HepG2 (cell line): ENCODE data around the gene PRDM8. TPM values are rescaled to one million over a fixed set of nuclear protein-coding genes. Genes with fewer than 3 reads are reported as not detected.

ENCODE experiments used
- ATAC-seq: fragments of 200-7000 bp; cut with Tn5 transposase; 3 replicates; pipeline ENCODE4 v1.9.1; 2020; ENCODE audit warnings: mild to moderate bottlenecking, moderate library complexity
- BruUV-seq: library from RNA; stranded (reverse); fragments of 400-500 nt; replicated peaks from 2 replicates; lab custom pipeline; 2021; lab: Mats Ljungman, UMichigan
- CTCF ChIA-PET: fragments of 300-600 bp; formaldehyde crosslinking; extraction: SDS; loops from one replicate; lab custom pipeline; 2021; ENCODE audit warnings: low total read pairs, inconsistent platforms, low intra/inter-chr PET ratio; lab: Yijun Ruan, JAX
- POLR2A ChIA-PET: fragments of 350-600 bp; sonication (Branson Sonifier 250); formaldehyde crosslinking; loops from one replicate; lab custom pipeline; 2020; ENCODE audit warnings: antibody characterized with exemption, inconsistent platforms; lab: Yijun Ruan, JAX
- DNase-seq: peaks from one replicate; pipeline ENCODE4 v3.0.0-alpha.2; 2015; ENCODE audit warnings: low spot score
- FAIRE-seq: peaks from 3 replicates; lab custom pipeline; 2011; peaks lifted over from hg19 to GRCh38; lab: Jason Lieb, UNC
- H2AFZ ChIP-seq: one replicate; pipeline ENCODE4 v1.6.1; 2011; ENCODE audit warnings: low read length, inconsistent platforms
- H3K27ac ChIP-seq: fragments of 300-600 bp; 3 replicates; pipeline ENCODE4 v1.8.0; 2011; ENCODE audit warnings: mixed run types, mild to moderate bottlenecking, mixed read lengths, low read length, inconsistent platforms; ENCODE audit not compliant: insufficient read depth; ENCODE audit errors: extremely low read length
- H3K27me3 ChIP-seq, 2 experiments: fragments of 200-600 bp in 1 of 2; 2 replicates in 1 of 2; 3 replicates in 1 of 2; pipeline versions ENCODE4 v1.6.0 to v1.8.0; 2011; ENCODE audit warnings: low read length in 2 of 2, mild to moderate bottlenecking in 2 of 2, moderate library complexity in 2 of 2, inconsistent platforms in 1 of 2; ENCODE audit not compliant: insufficient read depth in 2 of 2, control insufficient read depth in 1 of 2
- H3K36me3 ChIP-seq, 2 experiments: fragments of 200-600 bp in 1 of 2; replicated peaks in 1 of 2; 2 replicates in 1 of 2; 3 replicates in 1 of 2; pipeline versions ENCODE4 v1.5.1 to v1.8.0; 2011; ENCODE audit warnings: low read length in 2 of 2, inconsistent platforms in 1 of 2; ENCODE audit not compliant: insufficient read depth in 2 of 2, control insufficient read depth in 1 of 2
- H3K4me1 ChIP-seq: 2 replicates; pipeline ENCODE4 v1.5.1; 2012; ENCODE audit warnings: low read length, inconsistent platforms; ENCODE audit not compliant: insufficient read depth
- H3K4me2 ChIP-seq: 2 replicates; pipeline ENCODE4 v1.6.0; 2011; ENCODE audit warnings: low read depth, low read length, inconsistent platforms
- H3K4me3 ChIP-seq, 3 experiments: fragments of 200-600 bp in 1 of 3; sonication (generic), shearing (Covaris generic) in 1 of 3; replicated peaks in 1 of 3; 2 replicates each; pipeline ENCODE4 v1.5.1; 2011 to 2016; ENCODE audit warnings: low read length in 3 of 3, inconsistent platforms in 2 of 3, low read depth in 2 of 3, mild to moderate bottlenecking in 2 of 3, control low read depth in 1 of 3, mixed read lengths in 1 of 3; ENCODE audit not compliant: insufficient read depth in 1 of 3
- H3K79me2 ChIP-seq: one replicate; pipeline ENCODE4 v1.6.1; 2011; ENCODE audit warnings: low read length, inconsistent platforms; ENCODE audit not compliant: insufficient read depth
- H3K9ac ChIP-seq: 2 replicates; pipeline ENCODE4 v1.6.0; 2011; ENCODE audit warnings: mild to moderate bottlenecking, low read depth, low read length, inconsistent platforms; ENCODE audit not compliant: insufficient read depth
- H3K9me3 ChIP-seq: 2 replicates; pipeline ENCODE4 v1.5.1; 2012; ENCODE audit warnings: mild to moderate bottlenecking, low read length
- H4K20me1 ChIP-seq: 2 replicates; pipeline ENCODE4 v1.6.0; 2011; ENCODE audit warnings: inconsistent platforms, mild to moderate bottlenecking, low read length, moderate library complexity; ENCODE audit not compliant: insufficient read depth
- ARID5B ChIP-seq: IDR thresholded peaks from 2 replicates; pipeline ENCODE4 v1.4.0; 2020; ENCODE audit warnings: mild to moderate bottlenecking, missing genetic modification reagents
- ASH2L ChIP-seq: fragments of 300-600, 200-600 bp; sonication (generic); IDR thresholded peaks from 2 replicates; pipeline ENCODE4 v1.7.0; 2017; ENCODE audit warnings: low read depth, mild to moderate bottlenecking, moderate library complexity, mixed read lengths, low read length; ENCODE audit not compliant: insufficient read length
- GTF3A ChIP-seq: sonication (generic); formaldehyde crosslinking; conservative IDR thresholded peaks from 2 replicates; pipeline ENCODE4 v1.4.0; 2020; ENCODE audit warnings: mild to moderate bottlenecking, missing genetic modification reagents
- ZC3H13 ChIP-seq: sonication (generic); formaldehyde crosslinking; IDR thresholded peaks from 2 replicates; pipeline ENCODE4 v1.8.1; 2023; ENCODE audit warnings: mild to moderate bottlenecking, missing genetic modification reagents, moderate library complexity
- ZNF674 ChIP-seq: sonication (generic); formaldehyde crosslinking; IDR thresholded peaks from 2 replicates; pipeline ENCODE4 v1.5.0; 2020; ENCODE audit warnings: low read depth, mild to moderate bottlenecking, missing genetic modification reagents
- WGBS: methylation state at CpG from one replicate; pipeline ENCODE4 v1.1.6; 2017; ENCODE audit warnings: low lambda C conversion rate; 5-methylcytosine and 5-hydroxymethylcytosine counted together
- in situ Hi-C: cut with HindIII; loops from 2 replicates; pipeline ENCODE4 v1.10.0; 2017; ENCODE audit warnings: low pct_unique_long_range_greater_than_20kb; ENCODE audit not compliant: extremely low pct_ligation_motif_present
- intact Hi-C: fragments of 100-400 bp; cut with micrococcal nuclease; formaldehyde crosslinking; loops from one replicate; pipeline ENCODE4 v1.10.0; 2022; ENCODE audit not compliant: unreplicated experiment
- polyA plus RNA-seq, 8 experiments: library from polyadenylated mRNA; depleted of rRNA in 3 of 8; stranded (reverse) in 7 of 8; unstranded in 1 of 8; fragments of >200 nt; fragmentation: Illumina TruSeq in 4 of 8; extraction: Trizol in 4 of 8; gene quantifications; 2 replicates each; pipeline versions ENCODE4 v1.2.1 to v1.2.3, GENCODE V29; 2011 to 2016; ENCODE audit warnings: low read depth in 4 of 8, missing spikeins in 1 of 8, mixed read lengths in 1 of 8; ENCODE audit not compliant: insufficient read depth in 1 of 8
- total RNA-seq, 5 experiments: library from RNA; depleted of rRNA; stranded (reverse); fragments of >200 nt; fragmentation: Illumina TruSeq; extraction: Trizol; gene quantifications; 2 replicates each; pipeline ENCODE4 v1.2.3, GENCODE V29; 2016; ENCODE audit warnings: low read depth in 1 of 5
- TF ChIP-seq, protein P1 (sequence below): sonication (generic); formaldehyde crosslinking; IDR thresholded peaks from 2 replicates; pipeline ENCODE4 v1.4.0; 2020; ENCODE audit warnings: missing genetic modification reagents

The PRDM8 gene
- total and polyA plus RNA-seq, 2 of the 13 experiments (the other 11 are each of a cell fraction or from before 2014, with no cell fraction given) = 0.09 TPM; not detected in 1

DNA sequence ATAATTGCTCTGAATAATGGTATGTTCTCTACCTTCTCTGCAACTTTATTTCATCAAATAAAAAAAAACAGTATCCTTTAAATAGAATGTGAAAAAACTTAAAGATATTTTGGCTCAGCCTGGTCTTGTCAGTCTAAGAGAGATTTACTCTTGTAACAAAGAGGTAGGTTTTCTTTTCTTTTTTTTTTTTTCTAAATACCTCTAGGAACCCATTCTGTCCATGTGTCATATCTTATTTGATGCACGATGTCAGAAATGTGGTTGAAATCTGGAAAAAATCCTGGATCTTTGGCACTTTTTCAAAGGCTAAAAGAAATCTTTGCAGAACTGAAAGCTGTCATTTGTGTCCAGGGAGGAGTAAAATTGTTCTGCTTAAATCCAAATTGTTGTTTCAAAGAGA lies 51.8 kb downstream of the PRDM8 start:
- TF ChIP-seq GTF3A (no peak), ZNF674 (CRISPR knock-in tag) (no peak), ASH2L (no peak), ARID5B (CRISPR knock-in tag) (no peak), ZC3H13 (CRISPR knock-in tag) (no peak)
- TF ChIP-seq, protein P1, sequence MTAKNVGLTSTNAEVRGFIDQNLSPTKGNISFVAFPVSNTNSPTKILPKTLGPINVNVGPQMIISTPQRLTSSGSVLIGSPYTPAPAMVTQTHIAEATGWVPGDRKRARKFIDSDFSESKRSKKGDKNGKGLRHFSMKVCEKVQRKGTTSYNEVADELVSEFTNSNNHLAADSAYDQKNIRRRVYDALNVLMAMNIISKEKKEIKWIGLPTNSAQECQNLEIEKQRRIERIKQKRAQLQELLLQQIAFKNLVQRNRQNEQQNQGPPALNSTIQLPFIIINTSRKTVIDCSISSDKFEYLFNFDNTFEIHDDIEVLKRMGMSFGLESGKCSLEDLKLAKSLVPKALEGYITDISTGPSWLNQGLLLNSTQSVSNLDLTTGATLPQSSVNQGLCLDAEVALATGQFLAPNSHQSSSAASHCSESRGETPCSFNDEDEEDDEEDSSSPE (CRISPR knock-in tag) = no peak
- no peaks in the 10 kb centered on the region for H3K27me3 ChIP-seq
- no peak for FAIRE-seq
- H3K4me1 ChIP-seq = no peaks in the 10 kb centered on the region
- ChIA-PET CTCF (no interaction called here), POLR2A (no interaction called here)
- DNase-seq = no peak
- H3K27ac ChIP-seq = no peak overlapping the region
- no peak overlapping the region for H3K4me2 ChIP-seq
- no peaks in the 10 kb centered on the region for H3K9me3 ChIP-seq
- no TSS peak for BruUV-seq
- no peak overlapping the region for H2AFZ ChIP-seq
- H3K36me3 ChIP-seq = no peaks in the 10 kb centered on the region
- H3K9ac ChIP-seq = no peak overlapping the region
- ATAC-seq = no peak
- H3K79me2 ChIP-seq = no peaks in the 10 kb centered on the region
- intact Hi-C loops (no loop called here), in situ Hi-C loops (no loop called here)
- H4K20me1 ChIP-seq = no peaks in the 10 kb centered on the region
- H3K4me3 ChIP-seq = no peak overlapping the region
- WGBS = 0% methylated on average over 1 of the region's 1 CpG
